Adrenal gland (tissue), 5 donors: ENCODE results near the gene DSCAML1.

Experiments used
- POLR2A ChIP-seq, 2 donors: fragments of 450-650 bp; IDR thresholded peaks; one replicate each; pipeline ENCODE4 v1.6.1; 2017; ENCODE audit warnings: antibody characterized with exemption in 2 of 2, mild to moderate bottlenecking in 2 of 2, moderate library complexity in 1 of 2
- TF ChIP-seq, protein P1 (sequence below), 6 experiments: fragments of 450-650 bp in 4 of 6; fragments of 200-600 bp in 2 of 6; sonication (generic) in 1 of 6; IDR thresholded peaks; 1 replicate in 5 of 6; 2 replicates in 1 of 6; pipeline versions ENCODE4 v1.5.1 to v1.8.0; 2016 to 2021; ENCODE audit warnings: antibody characterized with exemption in 6 of 6, mild to moderate bottlenecking in 2 of 6, moderate library complexity in 1 of 6
- donor health status: DM: no; HTN: no; CAD: no.

DNA sequence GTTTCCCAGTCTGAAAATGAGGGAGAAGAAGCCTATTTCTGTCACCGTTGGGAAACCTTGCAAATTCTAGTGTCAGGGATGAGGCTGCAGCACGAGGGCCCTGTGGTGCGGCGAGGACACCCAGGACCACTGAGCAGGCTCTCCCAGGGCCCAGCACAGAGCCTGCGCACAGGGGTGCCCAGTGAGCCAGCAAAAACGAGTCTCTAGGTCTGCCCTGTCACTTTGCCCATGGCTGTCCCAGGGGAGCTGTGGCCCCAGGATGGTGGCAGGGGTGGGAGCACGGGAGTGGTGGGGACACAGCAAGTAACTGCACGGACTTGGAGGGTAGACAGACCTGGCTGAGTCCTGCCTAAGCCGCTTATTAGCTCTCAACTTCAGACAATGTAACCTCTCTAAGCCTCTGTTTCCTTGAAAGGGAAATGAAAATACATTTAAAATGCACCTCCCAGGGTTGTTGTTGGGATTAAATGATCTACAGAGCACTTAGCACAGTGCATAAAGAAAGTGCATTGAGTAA, 44.2 kb downstream of the DSCAML1 start:
- TF ChIP-seq, protein P1, sequence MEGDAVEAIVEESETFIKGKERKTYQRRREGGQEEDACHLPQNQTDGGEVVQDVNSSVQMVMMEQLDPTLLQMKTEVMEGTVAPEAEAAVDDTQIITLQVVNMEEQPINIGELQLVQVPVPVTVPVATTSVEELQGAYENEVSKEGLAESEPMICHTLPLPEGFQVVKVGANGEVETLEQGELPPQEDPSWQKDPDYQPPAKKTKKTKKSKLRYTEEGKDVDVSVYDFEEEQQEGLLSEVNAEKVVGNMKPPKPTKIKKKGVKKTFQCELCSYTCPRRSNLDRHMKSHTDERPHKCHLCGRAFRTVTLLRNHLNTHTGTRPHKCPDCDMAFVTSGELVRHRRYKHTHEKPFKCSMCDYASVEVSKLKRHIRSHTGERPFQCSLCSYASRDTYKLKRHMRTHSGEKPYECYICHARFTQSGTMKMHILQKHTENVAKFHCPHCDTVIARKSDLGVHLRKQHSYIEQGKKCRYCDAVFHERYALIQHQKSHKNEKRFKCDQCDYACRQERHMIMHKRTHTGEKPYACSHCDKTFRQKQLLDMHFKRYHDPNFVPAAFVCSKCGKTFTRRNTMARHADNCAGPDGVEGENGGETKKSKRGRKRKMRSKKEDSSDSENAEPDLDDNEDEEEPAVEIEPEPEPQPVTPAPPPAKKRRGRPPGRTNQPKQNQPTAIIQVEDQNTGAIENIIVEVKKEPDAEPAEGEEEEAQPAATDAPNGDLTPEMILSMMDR (IDR thresholded peaks at IDR 0.05) = no peak
- no peak for TF ChIP-seq POLR2A (IDR thresholded peaks at IDR 0.05)
